ENCODE results near the gene UBLCP1. TPM values are rescaled to one million over a fixed set of nuclear protein-coding genes. Genes with fewer than 3 reads are reported as not detected.

Gene UBLCP1
- total RNA-seq, 1 experiment from 2014 or later: 23.0 TPM

DNA sequence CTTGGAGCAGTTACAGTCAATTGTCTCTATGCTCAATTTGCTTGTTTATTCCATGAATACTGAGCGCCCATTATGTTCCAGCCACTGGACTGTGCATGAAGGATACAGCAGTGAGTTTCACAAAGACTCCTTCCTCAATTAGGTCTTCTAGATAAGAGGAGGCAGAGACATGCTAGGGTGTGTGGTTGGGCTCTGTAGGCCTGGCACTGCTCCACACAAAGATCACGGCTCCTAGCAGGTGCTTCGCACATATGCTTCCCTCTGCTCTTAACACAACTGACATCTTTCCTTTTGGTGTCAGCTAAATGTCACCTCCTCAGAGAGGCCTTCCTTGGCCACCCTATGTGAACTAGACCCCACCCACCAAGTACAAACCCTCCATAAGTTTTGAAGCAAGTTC, 56.3 kb downstream of the UBLCP1 start:
- intact Hi-C loops (cut with micrococcal nuclease; ENCODE audit: unreplicated experiment): no loop called here
- no peak for TF ChIP-seq CTCF (IDR thresholded peaks at IDR 0.05; ENCODE audit: insufficient read depth in 1 of 2, low read depth in 1 of 2, low read length in 1 of 2, severe bottlenecking in 1 of 2, unreplicated experiment in 1 of 2)
- H3K36me3 ChIP-seq (ENCODE audit: control insufficient read depth, insufficient read depth, low read length): no peaks in the 10 kb centered on the region
- H3K27me3 ChIP-seq (replicated peaks; ENCODE audit: control insufficient read depth, insufficient read depth, low read length): no peaks in the 10 kb centered on the region
- Mint-ChIP-seq H3K9me3 (ENCODE audit: unreplicated experiment) (no peaks in the 10 kb centered on the region), H3K27me3 (ENCODE audit: insufficient read depth, unreplicated experiment) (peaks cover 2% of the 10 kb centered on the region), H3K27ac (ENCODE audit: unreplicated experiment) (no peak overlapping the region), H3K4me3 (ENCODE audit: unreplicated experiment) (no peak overlapping the region), H3K36me3 (ENCODE audit: insufficient read depth, unreplicated experiment) (no peaks in the 10 kb centered on the region), H3K4me1 (ENCODE audit: low read depth, unreplicated experiment) (no peaks in the 10 kb centered on the region)
- DNase-seq: no peak
- no TSS peak for BruUV-seq (replicated peaks)
- H3K9me3 ChIP-seq: no peaks in the 10 kb centered on the region
- CTCF ChIA-PET: no interaction called here
- no peak overlapping the region for H3K4me3 ChIP-seq (ENCODE audit: low read depth, low read length)
- H3K4me1 ChIP-seq: no peaks in the 10 kb centered on the region
- POLR2A ChIA-PET: no interaction called here

DNA sequence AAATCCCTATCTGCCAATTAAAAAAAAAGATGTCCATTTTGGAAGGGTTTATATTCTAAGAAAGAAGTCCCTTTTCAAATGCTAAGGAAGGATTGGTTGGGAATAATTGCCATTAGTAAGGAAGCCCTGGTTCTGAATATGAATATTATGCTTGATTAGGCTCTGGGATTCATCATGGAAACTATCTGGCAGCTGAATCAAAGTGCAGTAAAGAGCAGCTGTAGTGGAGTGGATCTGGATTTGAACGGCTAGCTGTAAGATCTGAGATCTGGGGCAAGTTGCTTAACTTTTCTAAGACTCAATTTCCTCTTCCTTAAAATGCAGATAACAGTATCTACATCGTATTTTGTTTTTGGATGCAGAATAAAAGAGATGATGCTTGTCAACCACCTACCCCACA, 56.7 kb downstream of the UBLCP1 start:
- Histone ChIP-seq H3K27me3 (replicated peaks; ENCODE audit: control insufficient read depth, insufficient read depth, low read length) (no peaks in the 10 kb centered on the region), H3K4me3 (ENCODE audit: low read depth, low read length) (no peak overlapping the region), H3K9me3 (no peaks in the 10 kb centered on the region), H3K36me3 (ENCODE audit: control insufficient read depth, insufficient read depth, low read length) (no peaks in the 10 kb centered on the region), H3K4me1 (no peaks in the 10 kb centered on the region)
- intact Hi-C loops (cut with micrococcal nuclease; ENCODE audit: unreplicated experiment): no loop called here
- POLR2A ChIA-PET: no interaction called here
- H3K4me1 Mint-ChIP-seq (ENCODE audit: low read depth, unreplicated experiment): no peaks in the 10 kb centered on the region
- no TSS peak for BruUV-seq (replicated peaks)
- TF ChIP-seq CTCF (IDR thresholded peaks at IDR 0.05; ENCODE audit: insufficient read depth in 1 of 2, low read depth in 1 of 2, low read length in 1 of 2, severe bottlenecking in 1 of 2, unreplicated experiment in 1 of 2): no peak
- DNase-seq: no peak
- no peak overlapping the region for H3K4me3 Mint-ChIP-seq (ENCODE audit: unreplicated experiment)
- no peak overlapping the region for H3K27ac Mint-ChIP-seq (ENCODE audit: unreplicated experiment)
- no peaks in the 10 kb centered on the region for H3K27me3 Mint-ChIP-seq (ENCODE audit: insufficient read depth, unreplicated experiment)
- CTCF ChIA-PET: interaction anchor here (0.8 kb wide), 1 partner anchor 163 kb away, joined by 3 read pairs; no protein-coding TSS in a partner anchor
- no peaks in the 10 kb centered on the region for H3K36me3 Mint-ChIP-seq (ENCODE audit: insufficient read depth, unreplicated experiment)
- H3K9me3 Mint-ChIP-seq (ENCODE audit: unreplicated experiment): no peaks in the 10 kb centered on the region

DNA sequence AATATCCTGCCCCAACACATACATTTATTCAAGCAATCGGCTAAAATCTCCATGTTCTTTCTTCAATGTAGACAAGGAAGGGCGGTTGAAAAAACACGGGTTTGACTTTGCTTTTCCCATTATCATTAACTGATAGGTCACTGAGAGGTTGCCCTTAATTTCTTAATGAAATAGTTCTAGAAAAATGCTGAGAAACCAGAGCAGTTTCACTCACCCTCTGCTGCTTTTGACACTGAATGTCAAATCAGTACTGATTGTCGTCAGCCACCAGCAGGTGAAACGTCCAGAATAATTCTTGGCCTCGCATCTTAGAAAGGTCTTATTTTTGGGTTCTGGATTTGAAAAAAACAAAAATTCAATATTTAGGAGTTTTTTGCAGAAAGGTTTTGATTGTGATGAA, 59.1 kb downstream of the UBLCP1 start:
- no peaks in the 10 kb centered on the region for H3K9me3 ChIP-seq
- no peaks in the 10 kb centered on the region for H3K27me3 ChIP-seq (replicated peaks; ENCODE audit: control insufficient read depth, insufficient read depth, low read length)
- H3K27me3 Mint-ChIP-seq (ENCODE audit: insufficient read depth, unreplicated experiment): peaks cover 3% of the 10 kb centered on the region
- no TSS peak for BruUV-seq (replicated peaks)
- H3K4me1 ChIP-seq: no peaks in the 10 kb centered on the region
- no peaks in the 10 kb centered on the region for H3K36me3 ChIP-seq (ENCODE audit: control insufficient read depth, insufficient read depth, low read length)
- H3K27ac Mint-ChIP-seq (ENCODE audit: unreplicated experiment): no peak overlapping the region
- POLR2A ChIA-PET: no interaction called here
- H3K4me3 ChIP-seq (ENCODE audit: low read depth, low read length): no peak overlapping the region
- no peaks in the 10 kb centered on the region for H3K9me3 Mint-ChIP-seq (ENCODE audit: unreplicated experiment)
- no peak for TF ChIP-seq CTCF (IDR thresholded peaks at IDR 0.05; ENCODE audit: insufficient read depth in 1 of 2, low read depth in 1 of 2, low read length in 1 of 2, severe bottlenecking in 1 of 2, unreplicated experiment in 1 of 2)
- H3K36me3 Mint-ChIP-seq (ENCODE audit: insufficient read depth, unreplicated experiment): no peaks in the 10 kb centered on the region
- CTCF ChIA-PET: interaction anchor here (0.9 kb wide), 1 partner anchor 165 kb away, joined by 4 read pairs; no protein-coding TSS in a partner anchor
- intact Hi-C loops (cut with micrococcal nuclease; ENCODE audit: unreplicated experiment): no loop called here
- H3K4me3 Mint-ChIP-seq (ENCODE audit: unreplicated experiment): no peak overlapping the region
- no peak for DNase-seq
- no peaks in the 10 kb centered on the region for H3K4me1 Mint-ChIP-seq (ENCODE audit: low read depth, unreplicated experiment)

Measured in Caco-2 (cell line).